ENCODE results near the gene KAZN.

The KAZN gene

DNA sequence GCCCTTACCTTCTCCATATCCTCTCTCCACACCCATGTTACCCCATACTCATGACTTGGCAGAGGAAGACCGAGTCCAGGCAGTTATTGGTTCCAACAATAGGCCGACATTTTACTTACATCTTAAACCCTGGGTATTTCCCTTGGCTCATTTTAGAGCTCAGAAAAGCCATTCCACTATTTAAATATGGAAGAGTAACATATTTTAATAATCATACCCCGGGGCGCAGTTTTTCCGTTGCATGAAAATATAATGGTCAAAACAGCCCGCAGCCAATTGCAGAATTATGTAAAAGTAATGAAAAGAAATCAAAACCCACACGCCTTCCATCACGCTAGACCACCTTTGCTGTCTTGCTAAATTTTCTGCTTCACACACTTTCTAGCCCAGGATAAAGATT lies 48.5 kb downstream of the KAZN start (continued):
- TF ChIP-seq, protein P1, sequence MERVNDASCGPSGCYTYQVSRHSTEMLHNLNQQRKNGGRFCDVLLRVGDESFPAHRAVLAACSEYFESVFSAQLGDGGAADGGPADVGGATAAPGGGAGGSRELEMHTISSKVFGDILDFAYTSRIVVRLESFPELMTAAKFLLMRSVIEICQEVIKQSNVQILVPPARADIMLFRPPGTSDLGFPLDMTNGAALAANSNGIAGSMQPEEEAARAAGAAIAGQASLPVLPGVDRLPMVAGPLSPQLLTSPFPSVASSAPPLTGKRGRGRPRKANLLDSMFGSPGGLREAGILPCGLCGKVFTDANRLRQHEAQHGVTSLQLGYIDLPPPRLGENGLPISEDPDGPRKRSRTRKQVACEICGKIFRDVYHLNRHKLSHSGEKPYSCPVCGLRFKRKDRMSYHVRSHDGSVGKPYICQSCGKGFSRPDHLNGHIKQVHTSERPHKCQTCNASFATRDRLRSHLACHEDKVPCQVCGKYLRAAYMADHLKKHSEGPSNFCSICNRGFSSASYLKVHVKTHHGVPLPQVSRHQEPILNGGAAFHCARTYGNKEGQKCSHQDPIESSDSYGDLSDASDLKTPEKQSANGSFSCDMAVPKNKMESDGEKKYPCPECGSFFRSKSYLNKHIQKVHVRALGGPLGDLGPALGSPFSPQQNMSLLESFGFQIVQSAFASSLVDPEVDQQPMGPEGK (CRISPR knock-in tag; IDR thresholded peaks at IDR 0.05; ENCODE audit: borderline replicate concordance): no peak

DNA sequence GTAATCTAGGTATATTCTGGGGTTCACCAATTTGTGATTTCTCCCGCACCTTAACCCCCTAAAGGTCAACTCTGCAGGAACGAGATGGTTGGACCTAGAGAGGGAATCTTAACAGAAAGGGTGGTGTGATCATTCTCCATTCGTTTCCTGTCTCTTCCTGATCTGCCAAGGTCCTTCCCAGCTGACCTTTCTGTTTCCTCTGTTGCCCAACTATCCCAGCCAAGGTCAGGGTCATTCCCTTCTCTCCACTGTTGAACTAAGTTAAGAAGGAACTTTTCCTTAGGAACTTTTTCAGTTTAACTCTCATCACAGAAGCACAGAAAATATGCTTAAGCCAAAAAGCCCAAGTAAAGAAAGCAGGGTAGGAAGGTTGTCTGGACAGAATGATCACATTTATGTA lies 49.3 kb downstream of the KAZN start:
- ATAC-seq: no peak
- no peak for TF ChIP-seq SNAI2 (CRISPR knock-in tag; IDR thresholded peaks at IDR 0.05)
- no peak for TF ChIP-seq ZNF70 (CRISPR knock-in tag; IDR thresholded peaks at IDR 0.05)
- no peak for TF ChIP-seq ZNF8 (CRISPR knock-in tag; IDR thresholded peaks at IDR 0.05)
- no peak for TF ChIP-seq TCF4 (CRISPR knock-in tag; IDR thresholded peaks at IDR 0.05; ENCODE audit: borderline replicate concordance)
- TF ChIP-seq, protein P1 (CRISPR knock-in tag; IDR thresholded peaks at IDR 0.05; ENCODE audit: borderline replicate concordance): no peak
- no peak for TF ChIP-seq RARB (CRISPR knock-in tag; IDR thresholded peaks at IDR 0.05)
- TF ChIP-seq BACH2 (CRISPR knock-in tag; IDR thresholded peaks at IDR 0.05; ENCODE audit: borderline replicate concordance): no peak
- TF ChIP-seq TOX (CRISPR knock-in tag; IDR thresholded peaks at IDR 0.05; ENCODE audit: borderline replicate concordance): no peak
- TF ChIP-seq OSR1 (CRISPR knock-in tag; IDR thresholded peaks at IDR 0.05): no peak
- TF ChIP-seq, protein P2, sequence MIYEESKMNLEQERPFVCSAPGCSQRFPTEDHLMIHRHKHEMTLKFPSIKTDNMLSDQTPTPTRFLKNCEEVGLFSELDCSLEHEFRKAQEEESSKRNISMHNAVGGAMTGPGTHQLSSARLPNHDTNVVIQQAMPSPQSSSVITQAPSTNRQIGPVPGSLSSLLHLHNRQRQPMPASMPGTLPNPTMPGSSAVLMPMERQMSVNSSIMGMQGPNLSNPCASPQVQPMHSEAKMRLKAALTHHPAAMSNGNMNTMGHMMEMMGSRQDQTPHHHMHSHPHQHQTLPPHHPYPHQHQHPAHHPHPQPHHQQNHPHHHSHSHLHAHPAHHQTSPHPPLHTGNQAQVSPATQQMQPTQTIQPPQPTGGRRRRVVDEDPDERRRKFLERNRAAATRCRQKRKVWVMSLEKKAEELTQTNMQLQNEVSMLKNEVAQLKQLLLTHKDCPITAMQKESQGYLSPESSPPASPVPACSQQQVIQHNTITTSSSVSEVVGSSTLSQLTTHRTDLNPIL (CRISPR knock-in tag; IDR thresholded peaks at IDR 0.05; ENCODE audit: low read depth): no peak
- TF ChIP-seq CSDC2 (CRISPR knock-in tag; IDR thresholded peaks at IDR 0.05): no peak
- TF ChIP-seq ARNTL (CRISPR knock-in tag; IDR thresholded peaks at IDR 0.05; ENCODE audit: borderline replicate concordance, low read depth): no peak
- no peak for TF ChIP-seq GLIS3 (CRISPR knock-in tag; IDR thresholded peaks at IDR 0.05)
- no peak for TF ChIP-seq ISL1 (CRISPR knock-in tag; IDR thresholded peaks at IDR 0.05)

DNA sequence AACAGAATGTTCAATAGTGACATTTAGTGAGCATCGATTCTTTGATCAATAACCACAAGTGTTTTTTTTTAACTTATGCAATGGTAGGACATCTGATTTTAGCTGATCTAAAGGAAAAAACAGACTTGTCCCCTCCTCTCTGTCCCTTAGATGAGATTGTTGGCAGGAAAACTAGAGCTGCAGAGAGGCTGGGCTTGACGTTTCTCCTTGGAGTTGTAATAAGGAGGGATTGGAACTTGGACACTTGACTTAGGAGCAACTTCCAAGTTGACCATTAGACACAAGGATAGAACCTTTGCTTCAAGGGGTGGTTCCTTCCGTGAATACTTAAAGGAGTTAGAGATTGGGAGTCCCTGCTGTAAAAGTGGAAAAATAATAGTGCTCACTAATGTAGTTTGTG lies 49.9 kb downstream of the KAZN start:
- TF ChIP-seq ZFP3 (CRISPR knock-in tag; IDR thresholded peaks at IDR 0.05): no peak
- TF ChIP-seq, protein P2 (CRISPR knock-in tag; IDR thresholded peaks at IDR 0.05; ENCODE audit: low read depth): no peak
- no peak for TF ChIP-seq OSR1 (CRISPR knock-in tag; IDR thresholded peaks at IDR 0.05)
- no peak for TF ChIP-seq ZNF70 (CRISPR knock-in tag; IDR thresholded peaks at IDR 0.05)

DNA sequence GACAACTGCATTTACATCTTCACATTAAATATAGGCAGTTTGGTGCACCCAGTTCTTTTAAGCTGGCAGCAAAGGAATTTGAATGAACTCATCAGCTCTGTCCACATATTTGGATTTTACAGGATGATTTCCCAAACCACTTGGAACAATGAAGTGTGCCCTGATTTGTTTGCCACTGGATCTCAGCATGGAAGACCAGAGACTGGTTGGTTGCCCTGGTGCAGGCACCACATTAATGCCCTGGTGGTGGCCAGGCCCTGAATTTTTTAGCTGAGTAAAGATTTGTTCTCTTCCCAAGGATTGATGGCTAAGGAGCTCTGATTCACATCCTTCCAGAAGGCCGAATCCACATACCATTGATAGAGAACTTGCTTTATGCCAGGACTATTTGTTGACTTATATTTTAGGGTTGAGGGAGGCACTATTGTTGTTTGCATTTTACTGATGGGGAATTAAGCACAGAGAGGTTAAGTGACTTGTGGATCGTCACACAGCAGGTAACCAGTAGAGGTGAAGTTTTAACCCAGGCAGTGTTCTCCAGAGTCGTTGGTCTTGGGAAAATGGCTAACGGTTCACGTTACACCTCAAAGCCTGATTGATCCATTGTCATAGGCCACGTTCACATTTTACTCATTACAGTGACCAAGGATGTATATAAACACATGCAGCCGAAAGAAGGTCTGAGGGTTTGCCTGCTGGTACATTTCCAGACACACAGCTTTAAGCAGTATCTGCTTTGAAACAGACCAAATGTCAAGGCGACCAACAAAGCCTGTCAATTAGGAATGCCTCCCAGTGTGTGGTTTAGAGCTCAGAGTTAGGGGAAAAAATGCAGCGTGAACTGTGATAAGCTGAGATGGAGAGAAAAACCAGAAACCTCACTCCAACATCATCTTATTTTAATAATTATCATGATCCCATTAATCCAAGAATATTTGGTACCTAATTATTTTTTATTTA lies 50.7 kb downstream of the KAZN start:
- no peak for ATAC-seq
- no peak for TF ChIP-seq ZC3H10 (CRISPR knock-in tag; IDR thresholded peaks at IDR 0.05)
- TF ChIP-seq SNAI2 (CRISPR knock-in tag; IDR thresholded peaks at IDR 0.05): no peak
- no peak for TF ChIP-seq RARB (CRISPR knock-in tag; IDR thresholded peaks at IDR 0.05)
- no peak for TF ChIP-seq PPARA (CRISPR knock-in tag; IDR thresholded peaks at IDR 0.05; ENCODE audit: borderline replicate concordance)
- TF ChIP-seq BACH2 (CRISPR knock-in tag; IDR thresholded peaks at IDR 0.05; ENCODE audit: borderline replicate concordance): no peak
- no peak for TF ChIP-seq ZNF565 (CRISPR knock-in tag; conservative IDR thresholded peaks at IDR 0.05; ENCODE audit: low read depth)

More for the DNA sequence above, 49.9 kb downstream of the KAZN start:
- no peak for ATAC-seq

DNA sequence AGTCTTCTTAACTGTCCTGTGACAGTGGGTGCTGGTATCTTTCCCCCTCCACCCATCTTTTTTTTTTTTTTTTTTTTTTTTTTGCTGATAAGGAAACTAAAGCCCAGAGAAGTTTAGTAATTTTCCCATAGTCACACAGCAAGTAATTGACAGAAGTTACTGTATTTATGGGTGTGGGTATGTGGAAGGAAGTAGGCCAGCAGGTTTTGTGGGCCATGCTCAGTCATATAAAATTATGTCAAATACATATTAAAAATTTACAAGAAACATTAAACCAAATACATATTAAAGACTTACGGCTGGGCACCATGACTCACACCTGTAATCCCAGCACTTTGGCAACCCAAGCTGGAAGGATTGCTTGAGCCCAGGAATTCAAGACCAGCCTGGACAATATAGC lies 51.5 kb downstream of the KAZN start:
- TF ChIP-seq GLIS3 (CRISPR knock-in tag; IDR thresholded peaks at IDR 0.05): no peak
- TF ChIP-seq, protein P3, sequence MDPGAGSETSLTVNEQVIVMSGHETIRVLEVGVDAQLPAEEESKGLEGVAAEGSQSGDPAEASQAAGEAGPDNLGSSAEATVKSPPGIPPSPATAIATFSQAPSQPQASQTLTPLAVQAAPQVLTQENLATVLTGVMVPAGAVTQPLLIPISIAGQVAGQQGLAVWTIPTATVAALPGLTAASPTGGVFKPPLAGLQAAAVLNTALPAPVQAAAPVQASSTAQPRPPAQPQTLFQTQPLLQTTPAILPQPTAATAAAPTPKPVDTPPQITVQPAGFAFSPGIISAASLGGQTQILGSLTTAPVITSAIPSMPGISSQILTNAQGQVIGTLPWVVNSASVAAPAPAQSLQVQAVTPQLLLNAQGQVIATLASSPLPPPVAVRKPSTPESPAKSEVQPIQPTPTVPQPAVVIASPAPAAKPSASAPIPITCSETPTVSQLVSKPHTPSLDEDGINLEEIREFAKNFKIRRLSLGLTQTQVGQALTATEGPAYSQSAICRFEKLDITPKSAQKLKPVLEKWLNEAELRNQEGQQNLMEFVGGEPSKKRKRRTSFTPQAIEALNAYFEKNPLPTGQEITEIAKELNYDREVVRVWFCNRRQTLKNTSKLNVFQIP (CRISPR knock-in tag; IDR thresholded peaks at IDR 0.05; ENCODE audit: borderline replicate concordance, low read depth): no peak
- no peak for TF ChIP-seq ZNF70 (CRISPR knock-in tag; IDR thresholded peaks at IDR 0.05)
- TF ChIP-seq OSR1 (CRISPR knock-in tag; IDR thresholded peaks at IDR 0.05): no peak
- TF ChIP-seq, protein P1 (CRISPR knock-in tag; IDR thresholded peaks at IDR 0.05; ENCODE audit: borderline replicate concordance): no peak
- TF ChIP-seq PPARA (CRISPR knock-in tag; IDR thresholded peaks at IDR 0.05; ENCODE audit: borderline replicate concordance): no peak
- no peak for TF ChIP-seq TOX (CRISPR knock-in tag; IDR thresholded peaks at IDR 0.05; ENCODE audit: borderline replicate concordance)
- TF ChIP-seq ZNF565 (CRISPR knock-in tag; conservative IDR thresholded peaks at IDR 0.05; ENCODE audit: low read depth): no peak
- TF ChIP-seq ARNTL (CRISPR knock-in tag; IDR thresholded peaks at IDR 0.05; ENCODE audit: borderline replicate concordance, low read depth): no peak
- TF ChIP-seq ZNF8 (CRISPR knock-in tag; IDR thresholded peaks at IDR 0.05): no peak
- no peak for TF ChIP-seq SNAI2 (CRISPR knock-in tag; IDR thresholded peaks at IDR 0.05)
- ATAC-seq: no peak
